Measurements from ENCODE around the gene DLG2. TPM values are rescaled to one million over a fixed set of nuclear protein-coding genes. Genes with fewer than 3 reads are reported as not detected.

The DLG2 gene
- total and polyA plus RNA-seq, 12 donors = 1.0 to 14.8 (median 7.4) TPM

GRCh38 chr11:84503503-84503902 lies 1123.6 kb downstream of the DLG2 start:
- WGBS, 2 donors = 73 to 82% methylated on average over 1 of the region's 1 CpG
- Histone ChIP-seq H3K36me3 (no peaks in the 10 kb centered on the region), H3K27me3 (no peaks in the 10 kb centered on the region), H3K4me1 (no peaks in the 10 kb centered on the region), H3K9me3 (no peaks in the 10 kb centered on the region), H3K27ac (no peak overlapping the region), H3K4me3 (no peak overlapping the region)
- no peak for TF ChIP-seq CTCF (IDR thresholded peaks at IDR 0.05)
- intact Hi-C loops (cut with DNase I) = no loop called here
- no peak for ATAC-seq
- DNase-seq = no peak

GRCh38 chr11:84501750-84502149 lies 1125.4 kb downstream of the DLG2 start:
- H3K36me3 ChIP-seq = no peaks in the 10 kb centered on the region
- no peak overlapping the region for H3K27ac ChIP-seq
- ATAC-seq = no peak
- intact Hi-C loops (cut with DNase I) = no loop called here
- TF ChIP-seq CTCF (IDR thresholded peaks at IDR 0.05) = no peak
- H3K4me1 ChIP-seq = no peaks in the 10 kb centered on the region
- no peaks in the 10 kb centered on the region for H3K27me3 ChIP-seq
- H3K9me3 ChIP-seq = no peaks in the 10 kb centered on the region
- no peak overlapping the region for H3K4me3 ChIP-seq
- DNase-seq = no peak

GRCh38 chr11:84497981-84498411 lies 1129.1 kb downstream of the DLG2 start:
- intact Hi-C loops (cut with DNase I) = no loop called here
- Histone ChIP-seq H3K4me3 (no peak overlapping the region), H3K27me3 (no peaks in the 10 kb centered on the region), H3K36me3 (no peaks in the 10 kb centered on the region), H3K4me1 (no peaks in the 10 kb centered on the region), H3K27ac (no peak overlapping the region), H3K9me3 (no peaks in the 10 kb centered on the region)
- TF ChIP-seq CTCF (IDR thresholded peaks at IDR 0.05) = no peak
- peak in 3 of 8 donors; percentile 20 to 37 (median 35) for ATAC-seq
- 56 to 58% methylated on average over 4 of the region's 4 CpGs for WGBS, 2 donors
- DNase-seq = peak in 1 of 2 donors; percentile 6

GRCh38 chr11:84497181-84497580 lies 1130.0 kb downstream of the DLG2 start:
- Histone ChIP-seq H3K27me3 (no peaks in the 10 kb centered on the region), H3K4me1 (no peaks in the 10 kb centered on the region), H3K9me3 (no peaks in the 10 kb centered on the region), H3K36me3 (no peaks in the 10 kb centered on the region), H3K27ac (no peak overlapping the region), H3K4me3 (no peak overlapping the region)
- TF ChIP-seq CTCF (IDR thresholded peaks at IDR 0.05) = no peak
- WGBS, 2 donors = 42 to 44% methylated on average over 1 of the region's 1 CpG
- DNase-seq = no peak
- ATAC-seq = no peak
- intact Hi-C loops (cut with DNase I) = no loop called here

GRCh38 chr11:84496122-84496521 lies 1131.0 kb downstream of the DLG2 start:
- no peak overlapping the region for H3K27ac ChIP-seq
- DNase-seq (no peak), ATAC-seq (no peak)
- no peak overlapping the region for H3K4me3 ChIP-seq
- no peaks in the 10 kb centered on the region for H3K9me3 ChIP-seq
- no peaks in the 10 kb centered on the region for H3K4me1 ChIP-seq
- no peak for TF ChIP-seq CTCF (IDR thresholded peaks at IDR 0.05)
- WGBS, 2 donors = 73% methylated on average over 2 of the region's 2 CpGs
- H3K36me3 ChIP-seq = no peaks in the 10 kb centered on the region
- intact Hi-C loops (cut with DNase I) = no loop called here
- H3K27me3 ChIP-seq = no peaks in the 10 kb centered on the region

Measured in heart right ventricle (tissue), 16 donors.